ENCODE data around the gene TPGS2. TPM values are rescaled to one million over a fixed set of nuclear protein-coding genes. Genes with fewer than 3 reads are reported as not detected.

Gene TPGS2
- total and polyA plus RNA-seq, 5 donors from 2014 or later, result 45.6 to 107 (median 72.4) TPM

GRCh38 chr18:36851202-36851590 lies 22.4 kb upstream of the TPGS2 start:
- ATAC-seq (ENCODE audit: low read depth in 2 of 2) (no peak), DNase-seq (no peak)
- Histone ChIP-seq H3K27ac (ENCODE audit: insufficient read depth, low read length, poor library complexity, severe bottlenecking) (no peak overlapping the region), H3K36me3 (ENCODE audit: control insufficient read depth, insufficient read depth, low read length) (peaks cover 8% of the 10 kb centered on the region), H3K27me3 (ENCODE audit: control insufficient read depth, insufficient read depth, low read length) (no peaks in the 10 kb centered on the region), H3K9me3 (ENCODE audit: control insufficient read depth in 2 of 2, low read length in 2 of 2) (peaks cover 8 to 9% of the 10 kb centered on the region in 2 experiments), H3K4me3 (ENCODE audit: low read depth, low read length) (no peak overlapping the region), H3K4me1 (ENCODE audit: control insufficient read depth, insufficient read depth, low read length, poor library complexity, severe bottlenecking) (no peaks in the 10 kb centered on the region)
- H3K36me3 Mint-ChIP-seq, result peaks cover 56% of the 10 kb centered on the region
- H3K9me3 Mint-ChIP-seq, result peaks cover 0 to 20% (median 5%) of the 10 kb centered on the region in 7 donors
- H3K4me3 Mint-ChIP-seq, result no peak overlapping the region
- peaks cover 0 to 14% (median 4%) of the 10 kb centered on the region in 4 donors for H3K4me1 Mint-ChIP-seq
- no peak overlapping the region for H3K27ac Mint-ChIP-seq
- H3K27me3 Mint-ChIP-seq, result no peaks in the 10 kb centered on the region

GRCh38 chr18:36850527-36851201 lies 21.9 kb upstream of the TPGS2 start:
- Histone ChIP-seq H3K9me3 (ENCODE audit: control insufficient read depth in 2 of 2, low read length in 2 of 2) (peaks cover 8 to 9% of the 10 kb centered on the region in 2 experiments), H3K4me1 (ENCODE audit: control insufficient read depth, insufficient read depth, low read length, poor library complexity, severe bottlenecking) (no peaks in the 10 kb centered on the region), H3K27ac (ENCODE audit: insufficient read depth, low read length, poor library complexity, severe bottlenecking) (no peak overlapping the region), H3K36me3 (ENCODE audit: control insufficient read depth, insufficient read depth, low read length) (peaks cover 8% of the 10 kb centered on the region), H3K27me3 (ENCODE audit: control insufficient read depth, insufficient read depth, low read length) (no peaks in the 10 kb centered on the region), H3K4me3 (ENCODE audit: low read depth, low read length) (no peak overlapping the region)
- Mint-ChIP-seq H3K27ac (no peak overlapping the region), H3K9me3 (peaks cover 0 to 20% (median 5%) of the 10 kb centered on the region in 7 donors), H3K27me3 (no peaks in the 10 kb centered on the region), H3K4me3 (no peak overlapping the region), H3K36me3 (peaks cover 52% of the 10 kb centered on the region), H3K4me1 (peaks cover 0 to 11% (median 3%) of the 10 kb centered on the region in 4 donors)
- ATAC-seq (ENCODE audit: low read depth in 2 of 2) (no peak), DNase-seq (peak in 1 of 3 donors; percentile 3)

GRCh38 chr18:36849288-36850006 lies 20.6 kb upstream of the TPGS2 start:
- H3K4me3 ChIP-seq (ENCODE audit: low read depth, low read length), result no peak overlapping the region
- Mint-ChIP-seq H3K4me3 (no peak overlapping the region), H3K4me1 (peaks cover 0 to 16% (median 3%) of the 10 kb centered on the region in 4 donors), H3K27me3 (no peaks in the 10 kb centered on the region), H3K36me3 (peaks cover 47% of the 10 kb centered on the region), H3K9me3 (peaks cover 0 to 20% (median 5%) of the 10 kb centered on the region in 7 donors), H3K27ac (peak overlapping the region in 1 of 3 donors; percentile 6)
- peaks cover 8% of the 10 kb centered on the region for H3K36me3 ChIP-seq (ENCODE audit: control insufficient read depth, insufficient read depth, low read length)
- H3K9me3 ChIP-seq (ENCODE audit: control insufficient read depth in 2 of 2, low read length in 2 of 2), result peaks cover 8 to 9% of the 10 kb centered on the region in 2 experiments
- H3K27ac ChIP-seq (ENCODE audit: insufficient read depth, low read length, poor library complexity, severe bottlenecking), result no peak overlapping the region
- DNase-seq (no peak), ATAC-seq (ENCODE audit: low read depth in 2 of 2) (no peak)
- H3K4me1 ChIP-seq (ENCODE audit: control insufficient read depth, insufficient read depth, low read length, poor library complexity, severe bottlenecking), result no peaks in the 10 kb centered on the region
- H3K27me3 ChIP-seq (ENCODE audit: control insufficient read depth, insufficient read depth, low read length), result no peaks in the 10 kb centered on the region

- Histone ChIP-seq H3K27ac (ENCODE audit: insufficient read depth, low read length, poor library complexity, severe bottlenecking) (no peak overlapping the region), H3K9me3 (ENCODE audit: control insufficient read depth in 2 of 2, low read length in 2 of 2) (peaks cover 8 to 9% of the 10 kb centered on the region in 2 experiments), H3K36me3 (ENCODE audit: control insufficient read depth, insufficient read depth, low read length) (peaks cover 8% of the 10 kb centered on the region), H3K4me3 (ENCODE audit: low read depth, low read length) (no peak overlapping the region), H3K4me1 (ENCODE audit: control insufficient read depth, insufficient read depth, low read length, poor library complexity, severe bottlenecking) (no peaks in the 10 kb centered on the region), H3K27me3 (ENCODE audit: control insufficient read depth, insufficient read depth, low read length) (no peaks in the 10 kb centered on the region)
- DNase-seq (no peak), ATAC-seq (ENCODE audit: low read depth in 2 of 2) (no peak)
- H3K4me1 Mint-ChIP-seq, result peaks cover 0 to 19% (median 4%) of the 10 kb centered on the region in 4 donors
- H3K9me3 Mint-ChIP-seq, result peaks cover 0 to 20% (median 5%) of the 10 kb centered on the region in 7 donors
- no peak overlapping the region for H3K4me3 Mint-ChIP-seq
- H3K27me3 Mint-ChIP-seq, result no peaks in the 10 kb centered on the region
- H3K27ac Mint-ChIP-seq, result no peak overlapping the region
- peaks cover 39% of the 10 kb centered on the region for H3K36me3 Mint-ChIP-seq
Measured at GRCh38 chr18:36848609-36849008, 19.8 kb upstream of the TPGS2 start.

GRCh38 chr18:36843784-36844183 lies 15.0 kb upstream of the TPGS2 start:
- H3K36me3 Mint-ChIP-seq, result peaks cover 28% of the 10 kb centered on the region

GRCh38 chr18:36843199-36843598 lies 14.4 kb upstream of the TPGS2 start:
- Mint-ChIP-seq H3K9me3 (peaks cover 0 to 6% (median 0%) of the 10 kb centered on the region in 7 donors), H3K4me1 (peaks cover 11 to 23% (median 12%) of the 10 kb centered on the region in 4 donors), H3K36me3 (peaks cover 32% of the 10 kb centered on the region), H3K27me3 (no peaks in the 10 kb centered on the region), H3K4me3 (no peak overlapping the region), H3K27ac (no peak overlapping the region)
- H3K4me1 ChIP-seq (ENCODE audit: control insufficient read depth, insufficient read depth, low read length, poor library complexity, severe bottlenecking), result no peaks in the 10 kb centered on the region
- H3K4me3 ChIP-seq (ENCODE audit: low read depth, low read length), result no peak overlapping the region
- no peaks in the 10 kb centered on the region for H3K9me3 ChIP-seq (ENCODE audit: control insufficient read depth in 2 of 2, low read length in 2 of 2)
- no peak for ATAC-seq (ENCODE audit: low read depth in 2 of 2)
- no peak for DNase-seq
- no peak overlapping the region for H3K27ac ChIP-seq (ENCODE audit: insufficient read depth, low read length, poor library complexity, severe bottlenecking)
- H3K27me3 ChIP-seq (ENCODE audit: control insufficient read depth, insufficient read depth, low read length), result no peaks in the 10 kb centered on the region
- peaks cover 26% of the 10 kb centered on the region for H3K36me3 ChIP-seq (ENCODE audit: control insufficient read depth, insufficient read depth, low read length)

More at GRCh38 chr18:36843784-36844183, 15.0 kb upstream of the TPGS2 start:
- H3K4me1 ChIP-seq (ENCODE audit: control insufficient read depth, insufficient read depth, low read length, poor library complexity, severe bottlenecking), result no peaks in the 10 kb centered on the region
- peaks cover 26% of the 10 kb centered on the region for H3K36me3 ChIP-seq (ENCODE audit: control insufficient read depth, insufficient read depth, low read length)
- no peak overlapping the region for H3K27ac ChIP-seq (ENCODE audit: insufficient read depth, low read length, poor library complexity, severe bottlenecking)
- no peaks in the 10 kb centered on the region for H3K27me3 ChIP-seq (ENCODE audit: control insufficient read depth, insufficient read depth, low read length)
- Mint-ChIP-seq H3K9me3 (peaks cover 0 to 6% (median 0%) of the 10 kb centered on the region in 7 donors), H3K27ac (no peak overlapping the region), H3K4me3 (no peak overlapping the region), H3K27me3 (no peaks in the 10 kb centered on the region), H3K4me1 (peaks cover 9 to 23% (median 12%) of the 10 kb centered on the region in 4 donors)
- DNase-seq (peak in 1 of 3 donors; percentile 10), ATAC-seq (ENCODE audit: low read depth in 2 of 2) (no peak)
- H3K9me3 ChIP-seq (ENCODE audit: control insufficient read depth in 2 of 2, low read length in 2 of 2), result no peaks in the 10 kb centered on the region
- no peak overlapping the region for H3K4me3 ChIP-seq (ENCODE audit: low read depth, low read length)

GRCh38 chr18:36839835-36840234 lies 11.0 kb upstream of the TPGS2 start:
- Mint-ChIP-seq H3K4me1 (peaks cover 8 to 13% (median 11%) of the 10 kb centered on the region in 4 donors), H3K9me3 (peaks cover 0 to 6% (median 0%) of the 10 kb centered on the region in 7 donors), H3K27me3 (no peaks in the 10 kb centered on the region), H3K36me3 (peaks cover 49% of the 10 kb centered on the region), H3K27ac (no peak overlapping the region), H3K4me3 (no peak overlapping the region)
- DNase-seq, result no peak
- Histone ChIP-seq H3K4me1 (ENCODE audit: control insufficient read depth, insufficient read depth, low read length, poor library complexity, severe bottlenecking) (no peaks in the 10 kb centered on the region), H3K9me3 (ENCODE audit: control insufficient read depth in 2 of 2, low read length in 2 of 2) (no peaks in the 10 kb centered on the region), H3K4me3 (ENCODE audit: low read depth, low read length) (no peak overlapping the region), H3K27me3 (ENCODE audit: control insufficient read depth, insufficient read depth, low read length) (no peaks in the 10 kb centered on the region), H3K27ac (ENCODE audit: insufficient read depth, low read length, poor library complexity, severe bottlenecking) (no peak overlapping the region), H3K36me3 (ENCODE audit: control insufficient read depth, insufficient read depth, low read length) (peaks cover 32% of the 10 kb centered on the region)
- no peak for ATAC-seq (ENCODE audit: low read depth in 2 of 2)
